ENCODE results near the gene ATP2B2.

ATP2B2 gene

DNA sequence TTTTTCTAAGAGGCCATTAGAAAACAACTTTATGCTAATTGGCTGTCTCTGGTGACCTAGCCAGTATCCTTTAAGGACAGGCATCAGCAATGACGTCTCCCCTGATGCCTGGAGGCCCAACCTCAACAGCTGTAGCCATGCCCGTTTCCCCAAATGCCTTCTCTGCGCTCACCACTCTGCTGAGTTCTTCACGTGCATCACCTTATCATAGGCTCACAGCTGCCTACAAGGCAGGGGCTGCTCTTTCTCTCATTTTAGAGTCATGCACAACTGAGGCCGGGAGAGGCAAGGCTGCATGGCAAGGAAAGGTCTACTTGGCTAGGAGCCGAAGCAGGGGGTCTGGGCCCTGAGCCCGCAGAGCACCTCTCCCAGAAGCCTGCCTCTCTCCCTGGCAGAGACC lies 140.6 kb downstream of the ATP2B2 start:
- TF ChIP-seq, protein P1, sequence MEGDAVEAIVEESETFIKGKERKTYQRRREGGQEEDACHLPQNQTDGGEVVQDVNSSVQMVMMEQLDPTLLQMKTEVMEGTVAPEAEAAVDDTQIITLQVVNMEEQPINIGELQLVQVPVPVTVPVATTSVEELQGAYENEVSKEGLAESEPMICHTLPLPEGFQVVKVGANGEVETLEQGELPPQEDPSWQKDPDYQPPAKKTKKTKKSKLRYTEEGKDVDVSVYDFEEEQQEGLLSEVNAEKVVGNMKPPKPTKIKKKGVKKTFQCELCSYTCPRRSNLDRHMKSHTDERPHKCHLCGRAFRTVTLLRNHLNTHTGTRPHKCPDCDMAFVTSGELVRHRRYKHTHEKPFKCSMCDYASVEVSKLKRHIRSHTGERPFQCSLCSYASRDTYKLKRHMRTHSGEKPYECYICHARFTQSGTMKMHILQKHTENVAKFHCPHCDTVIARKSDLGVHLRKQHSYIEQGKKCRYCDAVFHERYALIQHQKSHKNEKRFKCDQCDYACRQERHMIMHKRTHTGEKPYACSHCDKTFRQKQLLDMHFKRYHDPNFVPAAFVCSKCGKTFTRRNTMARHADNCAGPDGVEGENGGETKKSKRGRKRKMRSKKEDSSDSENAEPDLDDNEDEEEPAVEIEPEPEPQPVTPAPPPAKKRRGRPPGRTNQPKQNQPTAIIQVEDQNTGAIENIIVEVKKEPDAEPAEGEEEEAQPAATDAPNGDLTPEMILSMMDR (conservative IDR thresholded peaks at IDR 0.05; ENCODE audit: low read length), result no peak
- TF ChIP-seq EZH2phosphoT487 (IDR thresholded peaks at IDR 0.05; ENCODE audit: borderline replicate concordance), result no peak
- no peak overlapping the region for H3K4me2 ChIP-seq (ENCODE audit: low read depth, low read length, poor library complexity, severe bottlenecking)
- H3K36me3 ChIP-seq (ENCODE audit: insufficient read depth, low read length), result no peaks in the 10 kb centered on the region

DNA sequence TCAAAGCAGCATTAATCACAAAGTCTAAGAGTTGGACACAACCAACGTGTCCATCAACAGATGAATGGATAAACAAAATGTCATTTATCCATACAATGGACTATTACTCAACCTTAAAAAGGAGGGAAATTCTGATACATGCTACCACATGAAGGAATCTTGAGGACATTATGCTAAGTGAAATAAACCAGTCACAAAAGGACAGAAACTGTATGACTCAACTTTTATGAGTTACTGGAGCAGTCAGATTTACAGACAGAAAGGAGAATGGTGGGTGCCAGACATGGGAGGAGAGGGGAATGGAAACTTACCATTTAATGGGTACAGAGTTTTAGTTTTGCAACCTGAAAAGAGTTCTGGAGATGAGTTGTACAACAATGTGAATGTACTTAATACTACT lies 141.5 kb downstream of the ATP2B2 start:
- Histone ChIP-seq H3K9me3 (ENCODE audit: insufficient read depth, low read depth, low read length) (no peaks in the 10 kb centered on the region), H3K36me3 (ENCODE audit: insufficient read depth, low read length) (no peaks in the 10 kb centered on the region), H3K9ac (ENCODE audit: low read depth, low read length, poor library complexity, severe bottlenecking) (no peak overlapping the region), H3K79me2 (ENCODE audit: insufficient read depth, low read length) (no peaks in the 10 kb centered on the region), H4K20me1 (ENCODE audit: insufficient read depth, low read length, poor library complexity, severe bottlenecking) (no peaks in the 10 kb centered on the region), H3K27me3 (ENCODE audit: insufficient read depth, low read length, poor library complexity, severe bottlenecking) (no peaks in the 10 kb centered on the region), H3K4me2 (ENCODE audit: low read depth, low read length, poor library complexity, severe bottlenecking) (no peak overlapping the region), H3K4me1 (ENCODE audit: insufficient read depth, low read length, poor library complexity, severe bottlenecking) (no peaks in the 10 kb centered on the region), H3F3A (ENCODE audit: low read depth) (no peaks in the 10 kb centered on the region), H3K9me2 (replicated peaks; ENCODE audit: low read depth, low read length) (no peaks in the 10 kb centered on the region), H3K4me3 (ENCODE audit: low read length, poor library complexity, severe bottlenecking) (no peak overlapping the region), H2AFZ (ENCODE audit: low read length) (no peak overlapping the region)
- TF ChIP-seq, protein P1 (conservative IDR thresholded peaks at IDR 0.05; ENCODE audit: low read length), result no peak
- no peak for TF ChIP-seq EZH2phosphoT487 (IDR thresholded peaks at IDR 0.05; ENCODE audit: borderline replicate concordance)

More for the DNA sequence above, 140.6 kb downstream of the ATP2B2 start:
- Histone ChIP-seq H3K9me2 (replicated peaks; ENCODE audit: low read depth, low read length) (no peaks in the 10 kb centered on the region), H2AFZ (ENCODE audit: low read length) (no peak overlapping the region), H4K20me1 (ENCODE audit: insufficient read depth, low read length, poor library complexity, severe bottlenecking) (no peaks in the 10 kb centered on the region), H3K4me1 (ENCODE audit: insufficient read depth, low read length, poor library complexity, severe bottlenecking) (no peaks in the 10 kb centered on the region), H3K9ac (ENCODE audit: low read depth, low read length, poor library complexity, severe bottlenecking) (no peak overlapping the region), H3K4me3 (ENCODE audit: low read length, poor library complexity, severe bottlenecking) (no peak overlapping the region), H3K9me3 (ENCODE audit: insufficient read depth, low read depth, low read length) (no peaks in the 10 kb centered on the region), H3K27me3 (ENCODE audit: insufficient read depth, low read length, poor library complexity, severe bottlenecking) (no peaks in the 10 kb centered on the region), H3F3A (ENCODE audit: low read depth) (no peaks in the 10 kb centered on the region), H3K79me2 (ENCODE audit: insufficient read depth, low read length) (no peaks in the 10 kb centered on the region)

DNA sequence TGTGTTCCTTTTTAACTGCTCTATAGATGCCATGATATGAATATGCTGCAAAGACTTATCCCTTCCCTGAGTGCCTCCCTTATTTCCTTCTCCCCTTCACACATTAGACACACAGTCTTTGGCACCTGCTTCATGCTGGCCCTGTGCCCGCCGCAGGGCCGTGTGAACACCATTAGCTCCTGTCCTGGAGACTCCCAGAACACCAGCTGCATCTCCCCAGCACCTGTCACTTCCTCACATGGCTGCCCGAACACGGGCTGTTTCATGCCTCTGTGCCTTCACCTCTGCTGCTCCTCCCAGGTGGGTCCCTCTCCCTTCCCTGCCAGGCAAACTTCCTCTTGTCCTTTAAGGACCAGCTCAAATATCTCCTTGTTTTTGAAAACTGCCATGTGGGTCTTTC lies 144.0 kb downstream of the ATP2B2 start:
- no peaks in the 10 kb centered on the region for H3K36me3 ChIP-seq (ENCODE audit: insufficient read depth, low read length)
- no peak for TF ChIP-seq EZH2phosphoT487 (IDR thresholded peaks at IDR 0.05; ENCODE audit: borderline replicate concordance)
- TF ChIP-seq, protein P1 (conservative IDR thresholded peaks at IDR 0.05; ENCODE audit: low read length), result no peak
- no peaks in the 10 kb centered on the region for H3K9me3 ChIP-seq (ENCODE audit: insufficient read depth, low read depth, low read length)
- no peaks in the 10 kb centered on the region for H3K79me2 ChIP-seq (ENCODE audit: insufficient read depth, low read length)
- no peaks in the 10 kb centered on the region for H3K27me3 ChIP-seq (ENCODE audit: insufficient read depth, low read length, poor library complexity, severe bottlenecking)
- H4K20me1 ChIP-seq (ENCODE audit: insufficient read depth, low read length, poor library complexity, severe bottlenecking), result no peaks in the 10 kb centered on the region
- no peak overlapping the region for H3K4me2 ChIP-seq (ENCODE audit: low read depth, low read length, poor library complexity, severe bottlenecking)
- no peak overlapping the region for H3K9ac ChIP-seq (ENCODE audit: low read depth, low read length, poor library complexity, severe bottlenecking)
- no peak overlapping the region for H2AFZ ChIP-seq (ENCODE audit: low read length)
- H3F3A ChIP-seq (ENCODE audit: low read depth), result no peaks in the 10 kb centered on the region
- H3K4me1 ChIP-seq (ENCODE audit: insufficient read depth, low read length, poor library complexity, severe bottlenecking), result peaks cover 9% of the 10 kb centered on the region
- no peaks in the 10 kb centered on the region for H3K9me2 ChIP-seq (replicated peaks; ENCODE audit: low read depth, low read length)
- no peak overlapping the region for H3K4me3 ChIP-seq (ENCODE audit: low read length, poor library complexity, severe bottlenecking)

Data from Loucy (cell line).